Measurements from ENCODE around the gene NBEA.
"Not testable (repeated sequence)": the region's sequence is repeated elsewhere in the genome, so short reads cannot be mapped to it uniquely, and the experiment has no call there.

NBEA gene

DNA sequence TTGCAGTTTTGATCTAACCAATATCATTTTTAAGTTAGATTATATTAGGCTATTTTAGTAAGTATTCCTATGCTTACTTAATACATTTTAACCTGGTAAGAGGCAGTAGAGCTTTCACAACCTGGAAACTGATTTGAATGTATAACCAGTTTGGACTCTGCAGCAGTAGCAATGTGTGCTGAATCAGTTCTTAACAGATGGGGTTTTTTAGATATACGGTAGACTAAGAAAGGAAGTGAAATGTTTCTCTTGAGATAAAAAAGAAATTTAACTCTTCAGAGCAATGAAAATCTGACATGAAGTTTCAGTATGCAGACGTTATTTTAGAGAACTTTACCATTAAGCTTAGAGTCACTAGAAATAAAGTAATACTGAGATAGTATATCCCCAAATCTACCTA, 2.7 kb downstream of the NBEA start:
- no peak overlapping the region for H3K27ac ChIP-seq
- no peak for DNase-seq (ENCODE audit: low read depth, low spot score)

DNA sequence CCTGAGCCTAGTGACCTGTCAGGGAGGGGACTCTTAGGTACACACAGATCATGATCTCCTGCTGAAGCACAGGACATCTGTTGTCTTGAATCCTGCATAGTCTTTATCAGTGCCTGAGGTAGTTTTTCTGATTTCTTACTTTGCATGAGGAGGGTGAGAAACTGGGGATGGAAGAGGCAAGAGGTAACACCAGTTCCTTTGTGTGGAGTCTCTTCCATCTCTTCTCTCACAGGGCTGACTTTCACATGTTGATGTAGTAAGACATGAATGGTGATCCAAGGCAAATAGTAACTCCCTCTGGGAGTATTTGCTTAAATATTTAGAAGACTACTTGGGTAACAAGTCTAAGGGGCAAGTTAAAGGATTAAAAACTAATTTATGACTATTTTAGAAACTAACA, 9.5 kb downstream of the NBEA start:
- H3K27ac ChIP-seq: no peak overlapping the region
- DNase-seq (ENCODE audit: low read depth, low spot score): no peak

DNA sequence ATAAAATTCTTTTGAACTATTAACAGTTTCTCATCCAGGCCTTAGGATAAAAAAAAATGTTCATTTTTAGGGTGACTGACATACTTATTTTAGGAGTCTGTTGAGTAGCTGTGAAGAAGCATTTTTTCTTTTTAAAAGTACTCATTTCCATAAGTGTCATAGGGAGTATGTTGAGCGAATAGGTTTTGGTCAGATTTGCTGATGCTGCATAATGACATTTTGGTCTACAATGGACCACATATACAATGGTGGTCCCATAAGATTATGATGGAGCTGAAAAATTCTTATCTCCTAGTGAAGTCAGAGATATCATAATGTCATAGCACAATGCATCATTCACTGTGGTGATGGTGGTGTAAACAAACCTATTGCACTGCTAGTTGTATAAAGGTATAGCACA, 17.4 kb downstream of the NBEA start:
- no peak overlapping the region for H3K27ac ChIP-seq
- DNase-seq (ENCODE audit: low read depth, low spot score): no peak

- H3K27ac ChIP-seq: no peak overlapping the region
- no peak for DNase-seq (ENCODE audit: low read depth, low spot score)
Measured at GRCh38 chr13:34964558-34964957, 22.5 kb downstream of the NBEA start.

GRCh38 chr13:34967851-34968562, 25.9 kb downstream of the NBEA start:
- H3K27ac ChIP-seq: no peak overlapping the region
- DNase-seq (ENCODE audit: low read depth, low spot score): peak; percentile 2

DNA sequence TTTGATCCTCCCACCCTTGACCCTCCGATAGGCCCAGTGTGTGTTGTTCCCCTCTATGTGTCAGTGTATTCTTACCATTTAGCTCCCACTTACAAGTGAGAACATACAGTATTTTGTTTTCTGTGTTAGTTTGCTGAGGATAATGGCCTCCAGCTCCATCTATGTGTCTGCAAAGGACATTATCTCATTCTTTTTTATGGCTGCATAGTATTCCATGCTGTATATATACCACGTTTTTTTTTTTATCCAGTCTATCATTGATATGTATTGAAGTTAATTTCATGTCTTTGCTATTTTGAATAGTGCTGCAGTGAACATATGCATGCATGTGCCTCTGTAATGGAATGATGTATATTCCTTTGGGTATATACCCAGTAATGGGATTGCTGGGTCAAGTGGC, 27.5 kb downstream of the NBEA start:
- H3K27ac ChIP-seq; DNase-seq (ENCODE audit: low read depth, low spot score): not testable (repeated sequence)

DNA sequence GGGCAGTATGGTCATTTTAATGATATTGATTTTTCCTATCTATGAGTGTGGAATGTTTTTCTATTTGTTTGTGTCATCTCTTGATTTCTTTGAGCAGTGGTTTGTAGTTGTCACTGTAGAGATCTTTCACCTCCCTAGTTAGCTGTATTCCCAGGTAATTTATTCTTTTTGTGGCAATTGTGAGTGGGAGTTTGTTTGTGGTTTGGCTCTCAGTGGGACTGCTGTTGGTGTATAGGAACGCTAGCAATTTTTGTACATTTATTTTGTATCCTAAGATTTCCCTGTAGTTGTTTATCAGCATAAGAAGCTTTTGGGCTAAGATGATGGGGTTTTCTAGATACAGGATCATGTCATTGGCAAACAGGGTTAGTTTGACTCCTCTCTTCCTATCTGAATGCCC, 28.9 kb downstream of the NBEA start:
- no peak for DNase-seq (ENCODE audit: low read depth, low spot score)
- H3K27ac ChIP-seq: no peak overlapping the region

- DNase-seq (ENCODE audit: low read depth, low spot score): no peak
- H3K27ac ChIP-seq: no peak overlapping the region
Measured at GRCh38 chr13:34971473-34971872, 29.4 kb downstream of the NBEA start.

DNA sequence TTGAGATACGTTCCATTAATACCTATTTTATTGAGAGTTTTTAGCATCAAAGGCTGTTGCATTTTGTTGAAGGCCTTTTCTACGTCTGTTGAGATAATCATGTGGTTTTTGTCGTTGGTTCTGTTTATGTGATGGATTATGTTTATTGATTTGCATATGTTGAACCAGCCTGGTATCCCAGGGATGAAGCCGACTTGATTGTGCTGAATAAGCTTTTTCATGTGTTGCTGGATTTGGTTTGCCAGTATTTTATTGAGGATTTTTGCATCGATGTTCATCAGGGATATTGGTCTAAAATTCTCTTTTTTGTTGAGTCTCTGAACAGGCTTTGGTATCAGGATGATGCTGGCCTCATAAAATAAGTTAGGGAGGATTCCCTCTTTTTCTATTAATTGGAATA, 43.1 kb downstream of the NBEA start:
- DNase-seq (ENCODE audit: low read depth, low spot score); H3K27ac ChIP-seq: not testable (repeated sequence)

GRCh38 chr13:34988330-34988791, 46.3 kb downstream of the NBEA start:
- no peak for DNase-seq (ENCODE audit: low read depth, low spot score)
- no peak overlapping the region for H3K27ac ChIP-seq

- no peak overlapping the region for H3K27ac ChIP-seq
- no peak for DNase-seq (ENCODE audit: low read depth, low spot score)
Measured at GRCh38 chr13:34990399-34991214, 48.5 kb downstream of the NBEA start.

DNA sequence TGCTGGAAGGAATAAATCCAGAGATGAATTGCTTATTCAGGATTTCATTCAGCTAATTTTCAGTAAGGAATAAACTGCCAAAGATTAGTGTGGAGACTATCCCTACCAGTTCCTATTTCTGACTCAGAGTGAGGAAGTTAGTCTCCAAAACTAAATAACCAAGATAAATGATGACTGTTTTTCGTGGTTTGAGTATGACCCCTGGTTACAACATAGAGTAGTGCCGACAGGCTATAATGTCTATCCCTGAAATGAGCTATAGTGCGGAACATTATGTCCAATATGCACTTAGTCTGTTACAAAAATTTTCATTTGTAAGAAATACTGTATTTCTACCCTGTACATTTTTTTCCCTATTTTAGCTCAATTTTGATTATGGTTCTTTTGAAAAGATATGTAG, 51.4 kb downstream of the NBEA start:
- DNase-seq (ENCODE audit: low read depth, low spot score): no peak
- no peak overlapping the region for H3K27ac ChIP-seq

GRCh38 chr13:35003734-35004133, 61.7 kb downstream of the NBEA start:
- H3K27ac ChIP-seq; DNase-seq (ENCODE audit: low read depth, low spot score): not testable (repeated sequence)

DNA sequence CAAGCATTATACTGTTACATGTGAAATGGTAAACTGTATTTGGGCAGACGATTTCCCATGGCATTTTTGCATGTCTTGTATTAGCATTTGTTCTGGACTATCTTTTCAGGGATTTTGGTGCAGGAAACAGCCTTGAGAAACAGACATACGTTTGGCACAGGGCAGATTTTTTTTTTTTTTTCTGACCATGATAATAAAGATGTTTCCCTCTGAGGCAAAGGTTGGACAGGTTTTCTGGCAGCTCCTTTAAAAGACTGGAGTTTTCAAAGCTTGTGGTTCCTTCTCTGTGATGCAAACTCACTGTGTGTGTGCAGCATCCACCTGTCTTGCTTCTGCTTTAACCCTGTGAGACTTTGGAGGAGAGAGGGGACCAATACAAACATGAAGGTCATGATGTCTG, 63.0 kb downstream of the NBEA start:
- no peak overlapping the region for H3K27ac ChIP-seq
- no peak for DNase-seq (ENCODE audit: low read depth, low spot score)

DNA sequence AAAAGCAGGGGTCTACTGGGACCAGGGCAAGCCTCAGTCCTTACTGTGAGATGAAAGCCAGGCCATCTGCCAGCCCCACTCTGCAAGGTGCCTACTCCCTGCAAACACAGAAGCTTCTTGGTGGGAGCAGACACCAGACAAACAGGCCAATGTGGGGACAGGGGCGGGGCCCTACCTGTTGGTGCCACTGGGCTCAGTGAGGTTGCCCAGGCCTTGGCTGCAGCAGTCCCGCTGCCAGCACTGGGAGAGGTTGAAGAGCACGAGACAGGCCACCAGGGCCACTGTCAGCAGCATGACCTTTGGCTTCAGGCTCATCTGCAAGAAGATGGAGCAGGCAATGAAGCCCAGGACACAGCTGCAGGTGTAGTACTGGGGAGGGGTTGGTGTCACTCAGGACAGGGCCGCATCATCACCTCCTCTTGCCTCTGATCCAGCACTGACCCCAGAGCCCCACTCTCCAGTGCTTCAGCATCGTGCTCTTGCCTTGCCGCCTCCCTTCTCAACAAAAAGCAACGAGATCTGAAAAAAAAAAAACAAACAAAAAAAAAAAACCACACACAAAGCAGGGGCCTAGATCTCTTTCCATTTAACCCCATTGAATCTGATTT, 72.6 kb downstream of the NBEA start:
- no peak for DNase-seq (ENCODE audit: low read depth, low spot score)
- no peak overlapping the region for H3K27ac ChIP-seq

GRCh38 chr13:35016362-35017112, 74.5 kb downstream of the NBEA start:
- H3K27ac ChIP-seq: no peak overlapping the region
- DNase-seq (ENCODE audit: low read depth, low spot score): no peak

- H3K27ac ChIP-seq: no peak overlapping the region
- DNase-seq (ENCODE audit: low read depth, low spot score): no peak
Measured at GRCh38 chr13:35025314-35025713, 83.2 kb downstream of the NBEA start.

GRCh38 chr13:35028338-35028867, 86.3 kb downstream of the NBEA start:
- H3K27ac ChIP-seq: no peak overlapping the region
- DNase-seq (ENCODE audit: low read depth, low spot score): no peak

DNA sequence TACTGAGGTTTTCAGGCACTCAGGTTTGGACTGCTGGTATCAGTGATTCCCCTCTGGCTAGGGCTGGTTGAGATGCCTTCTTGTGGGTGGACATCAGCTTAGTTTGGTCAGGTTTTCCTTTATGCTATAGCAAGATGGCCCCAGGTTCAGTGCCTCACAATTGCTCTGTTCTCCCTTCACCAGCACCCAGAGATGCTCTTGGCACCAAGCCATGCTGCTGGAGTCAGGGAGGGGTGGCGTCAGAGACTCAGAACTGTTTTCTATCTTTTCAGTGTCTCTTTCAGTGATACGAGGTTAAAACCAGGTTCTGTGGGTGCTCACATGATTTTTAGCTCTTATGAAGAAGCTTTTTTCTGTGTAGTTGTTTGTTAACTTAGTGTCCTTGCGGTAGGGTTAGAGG, 96.9 kb downstream of the NBEA start:
- H3K27ac ChIP-seq: no peak overlapping the region
- DNase-seq (ENCODE audit: low read depth, low spot score): no peak

DNA sequence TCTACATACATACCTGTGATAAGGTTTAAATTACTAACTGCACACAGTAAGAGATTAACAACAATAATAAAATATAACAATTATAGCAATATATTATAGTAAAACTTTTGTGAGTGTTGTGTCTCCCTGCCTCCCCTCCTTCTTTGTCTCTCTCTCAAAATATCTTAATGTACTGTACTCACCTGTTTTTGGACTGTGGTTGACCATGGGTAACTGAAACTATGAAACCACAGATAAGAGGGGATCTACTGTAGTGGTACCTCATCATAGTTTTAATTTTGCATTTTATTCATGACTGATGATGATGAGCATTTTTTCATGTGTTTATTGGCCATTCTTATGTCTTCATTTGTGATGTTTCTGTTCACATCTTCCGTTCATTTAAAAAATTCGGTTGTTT, 104.5 kb downstream of the NBEA start:
- no peak for DNase-seq (ENCODE audit: low read depth, low spot score)
- H3K27ac ChIP-seq: no peak overlapping the region
